ENCODE measurements around the gene NRL.

NRL gene

GRCh38 chr14:24131549-24131966 is 16.8 kb upstream of the NRL start:
- no peak for TF ChIP-seq CTCF (IDR thresholded peaks at IDR 0.05; ENCODE audit: insufficient read depth, missing control alignments)
- no peak for FAIRE-seq
- DNase-seq (ENCODE audit: insufficient read length, low spot score), result no peak

GRCh38 chr14:24130717-24131548 is 16.2 kb upstream of the NRL start:
- no peak for FAIRE-seq
- DNase-seq (ENCODE audit: insufficient read length, low spot score), result no peak
- no peak for TF ChIP-seq CTCF (IDR thresholded peaks at IDR 0.05; ENCODE audit: insufficient read depth, missing control alignments)

DNA sequence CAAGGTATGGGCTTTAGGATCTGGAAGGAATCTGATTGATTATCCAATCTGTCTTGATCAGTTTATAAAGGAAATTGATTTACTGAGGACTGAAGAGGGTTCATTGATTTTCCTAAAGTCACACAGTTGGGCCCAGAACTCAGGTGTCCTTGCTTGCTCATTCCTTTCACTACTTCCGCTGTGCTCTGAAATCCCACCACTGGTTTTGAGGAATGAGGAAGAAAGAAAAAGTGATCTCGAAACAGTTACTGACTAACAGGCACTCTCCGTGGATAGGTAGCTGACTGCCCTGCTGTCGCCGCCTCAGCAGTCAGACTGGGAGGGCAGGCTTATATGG is 15.6 kb upstream of the NRL start, which contains the start of gene FITM1:
Gene FITM1 (plus strand): TSS at position 280 of the 337 bp plus-strand sequence. CDS start 905 bp downstream, outside the sequence.
- DNase-seq (ENCODE audit: insufficient read length, low spot score) (no peak), FAIRE-seq (no peak)
- TF ChIP-seq CTCF (IDR thresholded peaks at IDR 0.05; ENCODE audit: insufficient read depth, missing control alignments), result no peak

- DNase-seq (ENCODE audit: insufficient read length, low spot score) (no peak), FAIRE-seq (no peak)
- TF ChIP-seq CTCF (IDR thresholded peaks at IDR 0.05; ENCODE audit: insufficient read depth, missing control alignments), result no peak
Measured at GRCh38 chr14:24129410-24129998, 14.8 kb upstream of the NRL start.

DNA sequence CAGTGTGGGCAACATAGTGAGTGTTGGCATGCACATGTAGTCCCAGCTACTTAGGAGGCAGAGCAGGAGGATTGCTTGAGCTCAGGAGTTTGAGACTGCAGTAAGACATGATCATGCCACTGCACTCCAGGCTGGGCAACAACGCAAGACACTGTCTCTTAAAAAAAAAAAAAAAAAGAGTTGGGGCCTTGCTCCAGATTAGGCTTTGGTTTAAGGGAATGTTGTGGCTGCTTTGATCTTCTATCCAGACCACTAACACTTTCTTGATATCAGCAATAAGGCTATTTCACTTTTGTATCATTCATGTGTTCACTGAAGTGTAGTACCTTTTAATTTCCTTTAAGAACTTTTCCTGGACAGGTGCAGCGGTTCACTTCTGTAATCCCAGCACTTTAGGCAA is 12.9 kb upstream of the NRL start:
- no peak for TF ChIP-seq CTCF (IDR thresholded peaks at IDR 0.05; ENCODE audit: insufficient read depth, missing control alignments)
- FAIRE-seq (no peak), DNase-seq (ENCODE audit: insufficient read length, low spot score) (no peak)

DNA sequence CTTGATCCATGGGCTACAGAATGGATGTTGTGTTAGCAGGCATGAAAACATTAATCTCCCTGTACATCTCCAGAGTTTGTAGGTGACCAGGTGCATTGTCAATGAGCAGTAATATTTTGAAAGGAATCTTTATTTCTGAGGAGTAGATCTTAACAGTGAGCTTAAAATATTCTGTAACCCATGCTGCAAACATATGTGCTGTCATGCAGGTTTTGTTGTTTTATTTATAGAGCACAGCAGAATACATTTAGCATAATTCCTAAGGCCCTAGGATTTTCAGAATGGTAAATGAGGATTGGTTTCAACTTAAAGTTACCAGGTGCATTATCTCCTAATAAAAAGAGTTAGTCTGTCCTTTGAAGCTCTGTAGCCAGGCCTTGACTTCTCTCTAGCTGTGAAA is 12.2 kb upstream of the NRL start:
- DNase-seq (ENCODE audit: insufficient read length, low spot score) (no peak), FAIRE-seq (no peak)
- no peak for TF ChIP-seq CTCF (IDR thresholded peaks at IDR 0.05; ENCODE audit: insufficient read depth, missing control alignments)

Measured in D721Med (cell line).